SK-N-DZ (cell line): ENCODE results near the gene FLT3LG.
"Not testable (repeated sequence)": the region's sequence is repeated elsewhere in the genome, so short reads cannot be mapped to it uniquely, and the experiment has no call there.

Experiments used
- DNase-seq: peaks from one replicate; pipeline ENCODE4 v3.0.0-alpha.2; 2015; ENCODE audit warnings: low spot score

The FLT3LG gene

GRCh38 chr19:49461130-49461529 lies 12.9 kb upstream of the FLT3LG start:
- not testable (repeated sequence) for DNase-seq

- no peak for DNase-seq
Observed at GRCh38 chr19:49461656-49462055, 12.4 kb upstream of the FLT3LG start.

GRCh38 chr19:49462492-49462891 lies 11.5 kb upstream of the FLT3LG start:
- no peak for DNase-seq

GRCh38 chr19:49463960-49464740 lies 9.9 kb upstream of the FLT3LG start:
- DNase-seq = no peak

GRCh38 chr19:49465371-49465770 lies 8.6 kb upstream of the FLT3LG start:
- no peak for DNase-seq

- DNase-seq = no peak
Observed at GRCh38 chr19:49468199-49468598, 5.8 kb upstream of the FLT3LG start.

- DNase-seq = no peak
Observed at GRCh38 chr19:49468746-49469447, 5.1 kb upstream of the FLT3LG start.

- DNase-seq = no peak
Observed at GRCh38 chr19:49469828-49470614, 4.0 kb upstream of the FLT3LG start.

GRCh38 chr19:49470615-49470978 lies 3.4 kb upstream of the FLT3LG start:
- no peak for DNase-seq

- no peak for DNase-seq
Observed at GRCh38 chr19:49472936-49473335, 1.1 kb upstream of the FLT3LG start.

- DNase-seq = not testable (repeated sequence)
Observed at GRCh38 chr19:49473501-49473867, 531 bp upstream of the FLT3LG start.

- no peak for DNase-seq
Observed at GRCh38 chr19:49474542-49474924, 518 bp downstream of the FLT3LG start.

GRCh38 chr19:49475191-49475917 lies 1.3 kb downstream of the FLT3LG start:
- DNase-seq = no peak

GRCh38 chr19:49475995-49476880 lies 2.2 kb downstream of the FLT3LG start:
- peak; percentile 78 for DNase-seq

- DNase-seq = no peak
Observed at GRCh38 chr19:49479975-49480628, 6.1 kb downstream of the FLT3LG start.

GRCh38 chr19:49481020-49481683 lies 7.1 kb downstream of the FLT3LG start:
- DNase-seq = no peak

- DNase-seq = no peak
Observed at GRCh38 chr19:49486232-49486631, 12.2 kb downstream of the FLT3LG start.

- DNase-seq = no peak
Observed at GRCh38 chr19:49486710-49487276, 12.8 kb downstream of the FLT3LG start.
